SK-N-SH treated with all-trans-retinoic acid at 6 μM for 48 hours (cell line): ENCODE data around the gene GRB2.

Experiments used
- GLIS3 ChIP-seq: fragments of 250-450 bp; sonication (Bioruptor Pico); IDR thresholded peaks from 2 replicates; pipeline ENCODE4 v1.5.0; 2020; ENCODE audit warnings: mild to moderate bottlenecking, moderate library complexity
- PPARA ChIP-seq: fragments of 250-450 bp; sonication (Bioruptor Pico); IDR thresholded peaks from 2 replicates; pipeline ENCODE4 v1.5.0; 2020; ENCODE audit warnings: mild to moderate bottlenecking, borderline replicate concordance
- ZNF8 ChIP-seq: fragments of 450-650 bp; formaldehyde crosslinking; IDR thresholded peaks from 2 replicates; pipeline ENCODE4 v1.5.0; 2020; ENCODE audit warnings: mild to moderate bottlenecking, moderate library complexity
- TF ChIP-seq, protein P1 (sequence below): fragments of 250-450 bp; sonication (Bioruptor Pico); IDR thresholded peaks from 2 replicates; pipeline ENCODE4 v1.5.1; 2020; ENCODE audit warnings: low read depth, mild to moderate bottlenecking, moderate library complexity

GRCh38 chr17:75345514-75346167, 59.8 kb downstream of the GRB2 start:
- TF ChIP-seq, protein P1, sequence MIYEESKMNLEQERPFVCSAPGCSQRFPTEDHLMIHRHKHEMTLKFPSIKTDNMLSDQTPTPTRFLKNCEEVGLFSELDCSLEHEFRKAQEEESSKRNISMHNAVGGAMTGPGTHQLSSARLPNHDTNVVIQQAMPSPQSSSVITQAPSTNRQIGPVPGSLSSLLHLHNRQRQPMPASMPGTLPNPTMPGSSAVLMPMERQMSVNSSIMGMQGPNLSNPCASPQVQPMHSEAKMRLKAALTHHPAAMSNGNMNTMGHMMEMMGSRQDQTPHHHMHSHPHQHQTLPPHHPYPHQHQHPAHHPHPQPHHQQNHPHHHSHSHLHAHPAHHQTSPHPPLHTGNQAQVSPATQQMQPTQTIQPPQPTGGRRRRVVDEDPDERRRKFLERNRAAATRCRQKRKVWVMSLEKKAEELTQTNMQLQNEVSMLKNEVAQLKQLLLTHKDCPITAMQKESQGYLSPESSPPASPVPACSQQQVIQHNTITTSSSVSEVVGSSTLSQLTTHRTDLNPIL (CRISPR knock-in tag): no peak
- no peak for TF ChIP-seq PPARA (CRISPR knock-in tag)
- TF ChIP-seq ZNF8 (CRISPR knock-in tag): no peak
- no peak for TF ChIP-seq GLIS3
